Measurements from ENCODE around the gene SEC63.

DNA sequence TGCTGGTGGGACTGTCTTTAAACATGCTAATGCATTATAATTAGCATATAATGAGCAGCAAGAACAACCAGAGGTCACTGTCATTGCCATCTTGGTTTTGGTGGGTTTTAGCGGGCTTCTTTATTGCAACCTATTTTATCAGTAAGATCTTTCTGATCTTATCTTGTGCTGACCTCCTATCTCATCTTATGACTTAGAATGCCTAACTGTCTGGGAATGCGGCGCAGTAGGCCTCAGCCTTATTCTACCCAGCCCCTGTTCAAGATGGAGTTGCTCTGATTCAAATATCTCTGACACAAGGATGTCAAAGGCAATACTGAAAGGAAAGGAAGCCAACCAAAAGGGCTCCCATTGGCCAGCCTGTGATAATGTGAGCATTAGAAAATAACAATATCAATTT, 29.8 kb upstream of the SEC63 start:
- TF ChIP-seq, protein P1, sequence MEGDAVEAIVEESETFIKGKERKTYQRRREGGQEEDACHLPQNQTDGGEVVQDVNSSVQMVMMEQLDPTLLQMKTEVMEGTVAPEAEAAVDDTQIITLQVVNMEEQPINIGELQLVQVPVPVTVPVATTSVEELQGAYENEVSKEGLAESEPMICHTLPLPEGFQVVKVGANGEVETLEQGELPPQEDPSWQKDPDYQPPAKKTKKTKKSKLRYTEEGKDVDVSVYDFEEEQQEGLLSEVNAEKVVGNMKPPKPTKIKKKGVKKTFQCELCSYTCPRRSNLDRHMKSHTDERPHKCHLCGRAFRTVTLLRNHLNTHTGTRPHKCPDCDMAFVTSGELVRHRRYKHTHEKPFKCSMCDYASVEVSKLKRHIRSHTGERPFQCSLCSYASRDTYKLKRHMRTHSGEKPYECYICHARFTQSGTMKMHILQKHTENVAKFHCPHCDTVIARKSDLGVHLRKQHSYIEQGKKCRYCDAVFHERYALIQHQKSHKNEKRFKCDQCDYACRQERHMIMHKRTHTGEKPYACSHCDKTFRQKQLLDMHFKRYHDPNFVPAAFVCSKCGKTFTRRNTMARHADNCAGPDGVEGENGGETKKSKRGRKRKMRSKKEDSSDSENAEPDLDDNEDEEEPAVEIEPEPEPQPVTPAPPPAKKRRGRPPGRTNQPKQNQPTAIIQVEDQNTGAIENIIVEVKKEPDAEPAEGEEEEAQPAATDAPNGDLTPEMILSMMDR (IDR thresholded peaks at IDR 0.05; ENCODE audit: low read depth, low read length): no peak
- TF ChIP-seq EZH2phosphoT487 (IDR thresholded peaks at IDR 0.05; ENCODE audit: low read depth): no peak

All from OCI-LY3 (cell line).